MV-4-11 (cell line): ENCODE data around the gene OR1L8.
"Not testable (repeated sequence)": the region's sequence is repeated elsewhere in the genome, so short reads cannot be mapped to it uniquely, and the experiment has no call there.

Experiments
- DNase-seq: peaks from one replicate; lab custom pipeline; 2025; lab: John Stamatoyannopoulos, UW

The OR1L8 gene, protein sequence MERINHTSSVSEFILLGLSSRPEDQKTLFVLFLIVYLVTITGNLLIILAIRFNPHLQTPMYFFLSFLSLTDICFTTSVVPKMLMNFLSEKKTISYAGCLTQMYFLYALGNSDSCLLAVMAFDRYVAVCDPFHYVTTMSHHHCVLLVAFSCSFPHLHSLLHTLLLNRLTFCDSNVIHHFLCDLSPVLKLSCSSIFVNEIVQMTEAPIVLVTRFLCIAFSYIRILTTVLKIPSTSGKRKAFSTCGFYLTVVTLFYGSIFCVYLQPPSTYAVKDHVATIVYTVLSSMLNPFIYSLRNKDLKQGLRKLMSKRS

DNA sequence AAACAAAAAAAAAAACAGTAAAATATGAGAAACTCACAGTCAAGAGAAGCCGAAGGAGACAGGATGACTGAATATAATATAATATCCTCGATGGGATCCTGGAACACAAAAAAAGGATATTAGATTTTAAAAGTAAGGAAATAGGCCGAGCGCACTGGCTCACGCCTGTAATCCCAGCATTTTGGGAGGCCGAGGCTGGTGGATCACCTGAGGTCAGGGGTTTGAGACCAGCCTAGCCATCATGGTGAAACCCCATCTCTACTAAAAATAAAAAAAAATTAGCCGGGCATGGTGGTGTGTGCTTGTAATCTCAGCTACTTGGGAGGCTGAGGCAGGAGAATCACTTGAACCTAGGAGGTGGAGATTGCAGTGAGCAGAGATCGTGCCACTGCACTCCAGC, at the start of gene OR1L8:
OR1L8 (minus strand) TSS at position 101 of the 400 bp plus-strand sequence. CDS start 14,907 bp downstream, outside the sequence.
- DNase-seq = not testable (repeated sequence)

- no peak for DNase-seq
These were observed 36.8 kb upstream of the OR1L8 start for GRCh38 chr9:122619996-122620395.

DNA sequence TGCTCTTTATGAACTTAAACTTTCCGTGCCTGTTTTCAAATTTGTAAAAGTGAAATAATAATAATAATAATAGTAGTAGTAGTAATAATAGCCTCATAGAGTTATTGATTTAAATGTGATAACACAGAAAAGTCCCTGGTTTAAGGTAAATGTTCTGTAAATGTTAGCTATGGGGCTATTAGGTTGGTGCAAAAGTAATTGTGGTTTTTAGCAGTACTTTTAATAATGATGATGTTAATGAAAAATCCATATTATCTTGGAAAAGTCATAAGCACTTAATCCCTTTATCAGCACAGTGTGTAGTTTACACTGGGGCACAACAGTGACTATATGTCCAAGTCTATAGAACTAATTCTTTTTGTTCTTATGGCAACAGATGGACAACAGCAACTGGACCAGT, 31.2 kb upstream of the OR1L8 start, which contains the start of gene OR1Q1:
OR1Q1 (plus strand) TSS at position 377 of the 400 bp plus-strand sequence; CDS start at position 377, 0 bp downstream.
- DNase-seq = no peak

DNA sequence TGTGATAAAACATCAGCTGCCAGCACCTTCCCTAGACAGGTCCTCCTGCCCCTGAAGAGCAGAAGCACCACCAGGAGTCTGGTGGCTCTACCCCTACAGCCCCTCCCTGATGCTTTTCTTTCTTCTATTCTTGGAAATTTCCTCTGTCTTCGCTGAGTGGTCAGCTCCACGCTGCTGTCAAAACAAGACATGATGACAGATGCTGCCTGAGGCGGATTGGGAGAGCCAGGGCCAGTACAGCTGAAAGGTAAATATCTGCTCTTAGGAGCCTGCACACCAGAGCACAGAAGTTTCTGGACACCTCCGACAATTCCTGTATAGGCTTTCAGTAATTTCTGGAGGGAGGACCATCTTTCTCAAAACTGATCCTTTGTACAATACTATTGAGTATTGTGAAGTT, 26.6 kb upstream of the OR1L8 start:
- DNase-seq = no peak

DNA sequence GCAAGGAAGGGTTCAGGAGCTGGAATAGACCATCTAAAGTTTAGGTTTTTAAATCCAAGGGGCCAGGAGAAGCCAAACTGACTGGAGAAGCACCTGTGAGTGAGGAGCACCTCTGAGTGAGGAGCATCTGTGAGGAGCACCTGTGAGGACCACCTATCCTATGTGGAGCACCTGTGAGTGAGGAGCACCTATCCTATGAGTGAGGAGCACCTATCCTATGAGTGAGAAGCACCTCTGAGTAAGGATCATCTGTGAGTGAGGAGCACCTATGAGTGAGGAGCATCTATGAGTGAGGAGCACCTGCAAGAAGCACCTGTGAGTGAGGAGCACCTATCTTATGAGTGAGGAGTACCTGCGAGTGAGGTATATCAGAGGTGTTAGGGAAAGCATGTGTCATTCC, 23.4 kb upstream of the OR1L8 start:
- no peak for DNase-seq

DNA sequence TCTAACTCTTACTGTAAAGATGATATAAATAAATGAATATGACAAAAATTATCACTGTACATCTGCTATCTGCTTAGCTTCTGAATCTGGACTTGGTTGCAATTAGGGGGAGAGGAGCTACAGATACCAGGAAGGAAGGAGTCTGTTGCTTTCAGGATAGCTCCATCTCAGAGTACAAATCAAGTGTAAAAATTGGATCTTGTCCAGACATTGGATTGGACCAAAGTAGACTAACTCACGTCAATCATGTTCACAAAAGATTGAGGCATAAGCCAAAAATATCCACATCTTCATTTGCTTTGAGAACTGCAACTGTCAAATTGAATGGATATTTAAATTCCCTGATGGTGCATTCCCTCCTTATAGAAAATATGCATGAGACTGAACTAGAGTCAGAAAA, 22.5 kb upstream of the OR1L8 start:
- no peak for DNase-seq

DNA sequence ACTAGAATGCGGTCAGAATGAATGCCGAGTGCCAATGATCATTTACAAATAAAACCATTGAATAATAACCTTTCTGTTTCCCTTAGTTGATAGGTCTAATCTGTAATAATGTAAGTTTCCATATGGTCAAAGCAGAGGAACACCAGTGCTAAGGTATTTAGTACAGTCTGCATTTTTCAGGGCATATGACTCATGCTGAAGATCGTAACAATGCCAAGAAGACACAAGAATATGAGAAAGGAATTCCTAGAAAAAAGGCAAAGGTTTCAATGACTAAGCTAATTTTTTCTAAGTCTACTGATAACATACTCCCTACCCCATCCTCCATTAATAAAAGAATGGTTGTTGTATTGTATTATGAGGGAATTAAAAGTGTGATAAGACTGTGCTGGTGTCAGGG, 2.8 kb downstream of the OR1L8 start:
- no peak for DNase-seq

DNA sequence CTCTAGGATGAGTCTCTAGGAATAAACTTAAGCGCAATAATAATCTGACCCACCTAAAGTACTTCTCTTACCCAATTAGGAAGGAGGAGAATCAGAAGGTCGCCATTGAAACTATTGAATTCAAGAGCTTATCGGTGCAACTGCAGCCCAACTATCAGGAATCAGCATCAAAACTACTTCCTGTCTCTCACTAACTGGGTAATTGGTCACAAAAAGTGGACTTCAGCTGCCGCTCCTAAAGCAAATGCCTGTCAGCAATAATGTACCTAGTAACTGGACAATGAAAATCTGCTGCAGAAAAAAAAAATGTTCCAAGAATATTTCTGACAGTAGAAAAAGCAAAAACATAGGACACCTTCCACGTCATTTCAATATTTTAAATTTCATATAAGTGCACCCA, 3.3 kb downstream of the OR1L8 start:
- DNase-seq = no peak

DNA sequence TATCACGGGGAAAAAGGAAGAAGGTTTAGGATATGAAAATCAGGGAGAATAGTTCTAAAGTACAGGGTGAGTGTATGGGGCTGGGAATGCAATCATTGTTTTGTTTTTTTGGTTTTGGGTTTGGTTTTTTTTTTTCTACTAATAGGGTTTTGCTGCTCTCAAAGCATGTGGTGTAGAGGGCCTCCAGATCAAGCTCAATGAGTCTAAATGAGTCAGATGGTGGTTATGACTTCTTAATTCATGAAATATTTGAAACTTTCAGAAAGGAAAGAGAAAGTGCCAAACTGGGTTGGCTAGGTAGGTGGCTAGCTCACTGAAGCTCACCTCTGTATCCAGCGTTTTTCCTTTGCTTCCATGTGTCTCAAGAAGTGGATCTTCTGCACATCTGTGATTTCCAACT, 10.7 kb downstream of the OR1L8 start:
- DNase-seq = no peak

DNA sequence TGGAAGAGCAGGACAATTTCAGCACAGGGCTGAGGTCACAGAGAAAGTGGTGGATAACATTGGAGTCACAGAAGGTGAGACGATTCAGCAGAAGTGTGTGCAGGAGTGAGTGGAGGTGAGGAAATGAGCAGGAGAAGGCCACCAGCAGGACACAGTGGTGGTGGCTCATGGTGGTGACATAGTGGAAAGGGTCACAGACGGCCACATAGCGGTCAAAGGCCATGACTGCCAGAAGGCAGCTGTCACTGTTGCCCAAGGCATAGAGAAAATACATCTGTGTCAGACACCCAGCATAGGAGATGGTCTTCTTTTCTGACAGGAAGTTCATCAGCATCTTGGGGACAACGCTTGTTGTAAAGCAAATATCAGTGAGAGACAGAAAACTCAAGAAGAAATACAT, 15.3 kb downstream of the OR1L8 start:
- DNase-seq = no peak

GRCh38 chr9:122562134-122562760, 20.9 kb downstream of the OR1L8 start:
- DNase-seq = no peak

- no peak for DNase-seq
These were observed 21.7 kb downstream of the OR1L8 start for GRCh38 chr9:122561446-122561845.

- no peak for DNase-seq
These were observed 30.4 kb downstream of the OR1L8 start, which contains the start of gene OR1N2 for GRCh38 chr9:122552812-122553211. Gene OR1N2, plus strand, starts transcription at chr9:122553112. Its CDS starts 100 bp downstream, at chr9:122553212.

DNA sequence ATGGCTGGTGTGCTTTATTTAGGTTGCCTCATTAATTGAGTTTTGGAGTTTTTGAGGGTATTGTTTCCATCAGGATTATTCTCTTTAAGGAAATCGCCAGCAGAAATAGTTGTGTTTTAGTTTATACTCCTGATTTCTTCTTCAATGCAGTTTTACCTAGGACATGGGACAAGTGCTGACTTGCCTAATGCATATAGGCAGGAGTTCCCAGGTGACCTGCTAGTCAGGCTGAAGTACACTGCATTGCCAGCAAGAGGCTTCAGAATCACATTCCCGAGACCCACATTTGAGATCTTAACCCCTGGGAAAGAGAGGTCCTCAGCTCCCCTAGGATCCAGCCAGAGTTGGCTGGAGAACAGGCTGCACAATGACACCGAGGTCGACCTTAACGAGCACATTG, 31.8 kb downstream of the OR1L8 start:
- no peak for DNase-seq

DNA sequence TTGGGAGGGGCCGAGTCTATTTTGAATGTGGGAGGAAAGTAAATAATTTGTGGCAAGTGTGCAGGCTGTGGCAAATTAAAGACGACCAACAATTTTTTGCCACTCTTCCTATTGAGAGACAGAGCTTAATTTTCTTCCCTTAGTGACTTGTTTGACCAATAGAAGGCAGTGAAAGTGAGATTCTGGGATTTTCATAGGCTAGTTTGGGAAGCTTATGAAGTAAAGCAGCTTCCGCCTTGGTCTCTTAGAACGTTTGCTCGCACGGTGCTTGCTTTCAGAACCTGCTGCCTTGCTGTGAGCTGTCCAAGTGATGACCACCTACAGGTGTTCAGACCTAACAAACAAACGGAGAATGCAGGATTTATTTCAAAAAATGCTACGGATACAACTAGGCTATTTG, 37.0 kb downstream of the OR1L8 start:
- DNase-seq = no peak

DNA sequence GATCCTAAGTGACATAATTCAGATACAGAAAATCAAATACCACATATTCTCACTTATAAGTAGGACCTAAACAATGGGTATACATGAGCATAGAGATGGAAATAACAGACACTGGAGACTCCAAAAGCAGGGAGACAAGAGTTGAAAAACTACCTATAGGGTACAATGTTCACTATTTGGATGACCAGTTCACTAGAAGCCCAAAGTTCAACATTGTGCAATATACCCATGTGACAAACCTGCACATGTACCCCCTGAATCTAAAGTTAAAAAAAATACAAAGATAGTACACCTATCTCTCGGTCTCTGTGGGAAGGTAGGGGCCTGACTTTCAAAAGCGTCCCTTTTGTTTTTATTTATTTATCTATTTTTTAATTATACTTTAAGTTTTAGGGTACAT, 44.4 kb downstream of the OR1L8 start:
- no peak for DNase-seq

DNA sequence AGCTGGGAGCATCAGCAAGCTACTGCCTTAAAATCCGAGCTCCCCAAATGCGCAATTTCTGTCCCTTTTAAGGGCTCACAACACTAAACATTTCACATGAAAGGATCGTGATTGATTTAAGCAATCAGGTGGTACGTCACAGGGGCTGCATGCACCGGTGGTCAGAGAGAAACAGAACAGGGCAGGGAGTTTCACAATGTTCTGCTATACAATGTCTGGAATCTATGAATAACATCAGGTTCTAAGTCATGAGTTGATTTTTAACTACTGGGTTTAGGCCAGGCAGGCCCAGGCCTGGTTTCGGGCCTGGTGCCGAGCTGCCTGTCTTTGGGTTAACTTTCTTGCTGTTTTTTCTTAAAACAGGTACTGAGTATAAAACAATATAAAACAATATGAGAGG, 46.1 kb downstream of the OR1L8 start:
- not testable (repeated sequence) for DNase-seq

DNA sequence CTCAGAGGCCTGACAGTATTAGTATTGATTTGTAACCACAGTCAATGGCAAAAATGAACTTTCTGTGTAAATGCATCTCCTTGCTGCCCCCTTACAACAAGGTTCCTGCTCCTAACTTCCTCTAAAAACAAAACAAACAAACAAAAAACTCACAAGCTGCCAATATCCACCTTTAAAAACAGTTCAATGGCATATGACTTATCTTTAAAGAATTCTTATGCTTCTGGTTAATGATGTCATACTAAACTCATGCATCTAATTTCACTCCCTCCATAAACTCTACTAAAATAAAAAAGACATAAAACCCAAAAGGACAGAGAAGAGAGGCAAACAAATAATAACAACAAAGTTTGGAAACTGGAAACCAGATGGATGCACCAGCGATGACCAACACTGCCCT, 47.0 kb downstream of the OR1L8 start:
- DNase-seq = no peak

DNA sequence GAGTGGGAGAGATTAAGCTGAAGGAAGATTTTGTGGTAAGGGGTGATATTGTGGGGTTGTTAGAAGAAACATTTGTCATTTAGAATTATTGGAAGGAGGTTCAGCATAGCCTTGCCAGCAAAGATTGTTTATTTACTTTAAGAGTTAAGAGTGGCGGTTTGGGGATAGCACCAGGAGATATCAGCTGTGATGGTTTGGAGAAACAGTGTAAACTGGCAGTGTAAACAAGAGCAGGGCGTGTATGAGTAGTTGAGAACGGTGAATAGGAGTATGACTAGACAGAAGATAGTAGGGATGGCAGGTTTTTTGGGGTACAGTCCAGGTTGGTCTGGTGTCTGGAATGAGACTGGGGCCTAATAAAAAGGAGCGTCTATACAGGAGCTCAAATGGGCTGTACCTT, 52.0 kb downstream of the OR1L8 start:
- DNase-seq = not testable (repeated sequence)

DNA sequence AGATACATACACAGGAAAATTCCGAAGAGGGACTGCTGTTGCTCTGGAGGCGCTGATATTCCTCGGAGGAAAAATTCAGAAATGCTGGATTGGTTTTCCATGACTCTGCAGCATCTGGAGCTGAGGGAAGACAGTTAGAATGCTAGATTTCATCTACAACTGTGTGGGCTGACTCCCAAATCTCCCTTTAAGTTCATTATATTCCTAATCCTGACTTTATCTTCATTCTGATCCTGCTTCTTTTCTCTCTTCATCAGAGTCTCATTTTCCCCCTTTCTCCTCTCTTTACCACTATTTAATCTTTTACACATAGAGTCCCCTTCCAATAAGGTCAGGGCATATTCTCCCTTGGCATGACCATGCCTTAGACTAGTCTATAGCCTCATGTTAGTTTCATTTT, 56.0 kb downstream of the OR1L8 start, which contains the start of gene OR1N1:
OR1N1 (minus strand) TSS at position 101 of the 400 bp plus-strand sequence; CDS start at position 101, 0 bp downstream.
- no peak for DNase-seq

GRCh38 chr9:122526602-122527001, 56.6 kb downstream of the OR1L8 start:
- DNase-seq = no peak

- no peak for DNase-seq
These were observed 63.8 kb downstream of the OR1L8 start for GRCh38 chr9:122519376-122519775.

- no peak for DNase-seq
These were observed 64.3 kb downstream of the OR1L8 start, which contains the start of gene OR1J4 for GRCh38 chr9:122518841-122519240. Gene OR1J4, plus strand, starts transcription at chr9:122519141. Its CDS starts 0 bp downstream, at chr9:122519141.
